MCF 10A (cell line): ENCODE results near the gene CCT2. TPM values are rescaled to one million over a fixed set of nuclear protein-coding genes. Genes with fewer than 3 reads are reported as not detected.
A peak's percentile ranks its signal among the peaks of the same experiment; 100 is the strongest.

Source experiments
- BruUV-seq: library from RNA; stranded (reverse); fragments of 400-500 nt; replicated peaks from 2 replicates; lab custom pipeline; 2021; lab: Mats Ljungman, UMichigan
- CTCF ChIA-PET: fragments of 300-600 bp; sonication (Branson Sonifier 250); formaldehyde crosslinking; extraction: SDS; loops from one replicate; lab custom pipeline; 2021; ENCODE audit warnings: antibody characterized with exemption, inconsistent platforms; lab: Yijun Ruan, JAX
- POLR2A ChIA-PET: fragments of 300-600, 350-650 bp; sonication (Branson Sonifier 250); formaldehyde crosslinking; extraction: SDS; loops from one replicate; lab custom pipeline; 2020; ENCODE audit warnings: antibody characterized with exemption, inconsistent platforms; lab: Yijun Ruan, JAX
- DNase-seq: peaks from one replicate; pipeline ENCODE4 v3.0.0-alpha.2; 2018; ENCODE audit not compliant: unreplicated experiment
- H3K27ac Mint-ChIP-seq: one replicate; pipeline ENCODE4 v1.8.0; 2022; ENCODE audit warnings: mild to moderate bottlenecking, low read depth, mixed read lengths; ENCODE audit not compliant: unreplicated experiment
- H3K27me3 Mint-ChIP-seq: one replicate; pipeline ENCODE4 v1.8.0; 2022; ENCODE audit warnings: mixed read lengths; ENCODE audit not compliant: insufficient read depth, unreplicated experiment
- H3K36me3 Mint-ChIP-seq: one replicate; pipeline ENCODE4 v1.8.0; 2022; ENCODE audit warnings: mild to moderate bottlenecking, moderate library complexity, mixed read lengths; ENCODE audit not compliant: insufficient read depth, unreplicated experiment
- H3K4me1 Mint-ChIP-seq: one replicate; pipeline ENCODE4 v1.8.0; 2022; ENCODE audit warnings: mixed read lengths; ENCODE audit not compliant: insufficient read depth, unreplicated experiment
- H3K4me3 Mint-ChIP-seq: one replicate; pipeline ENCODE4 v1.8.0; 2022; ENCODE audit warnings: mild to moderate bottlenecking, moderate library complexity, mixed read lengths; ENCODE audit not compliant: unreplicated experiment
- H3K9me3 Mint-ChIP-seq: one replicate; pipeline ENCODE4 v1.8.0; 2022; ENCODE audit warnings: mixed read lengths; ENCODE audit not compliant: unreplicated experiment
- CTCF ChIP-seq: fragments of 200-600 bp; IDR thresholded peaks from one replicate; pipeline ENCODE4 v1.8.0; 2022; ENCODE audit warnings: antibody characterized with exemption, mild to moderate bottlenecking; ENCODE audit not compliant: unreplicated experiment
- intact Hi-C: fragments of 100-400 bp; cut with micrococcal nuclease; formaldehyde crosslinking; loops from 2 replicates; pipeline ENCODE4 v1.14.1; 2022
- total RNA-seq: library from RNA; stranded (reverse); gene quantifications from 2 replicates; pipeline ENCODE4 v1.2.3, GENCODE V29; 2022

CCT2 gene
- total RNA-seq, 1 experiment from 2014 or later, result 212 TPM

GRCh38 chr12:69595689-69596088 is 10.4 kb downstream of the CCT2 start:
- no peaks in the 10 kb centered on the region for H3K4me1 Mint-ChIP-seq
- H3K9me3 Mint-ChIP-seq, result no peaks in the 10 kb centered on the region
- no peak for DNase-seq
- no peak overlapping the region for H3K4me3 Mint-ChIP-seq
- TF ChIP-seq CTCF, result no peak
- H3K36me3 Mint-ChIP-seq, result peaks cover 100% of the 10 kb centered on the region
- no peaks in the 10 kb centered on the region for H3K27me3 Mint-ChIP-seq
- ChIA-PET POLR2A (interaction anchor here (1.1 kb wide), 1 partner anchor 126 kb away, joined by 3 read pairs; the partner anchor contains the start of gene FRS2), CTCF (interaction anchor here (0.5 kb wide), 1 partner anchor 132 kb away, joined by 3 read pairs; no protein-coding TSS in a partner anchor)
- intact Hi-C loops, result no loop called here
- BruUV-seq, result no TSS peak
- H3K27ac Mint-ChIP-seq, result no peak overlapping the region

- POLR2A ChIA-PET, result no interaction called here
- BruUV-seq, result no TSS peak
- H3K4me1 Mint-ChIP-seq, result no peaks in the 10 kb centered on the region
- H3K36me3 Mint-ChIP-seq, result peaks cover 100% of the 10 kb centered on the region
- no peaks in the 10 kb centered on the region for H3K27me3 Mint-ChIP-seq
- no peak overlapping the region for H3K4me3 Mint-ChIP-seq
- no peaks in the 10 kb centered on the region for H3K9me3 Mint-ChIP-seq
- intact Hi-C loops, result no loop called here
- DNase-seq, result no peak
- H3K27ac Mint-ChIP-seq, result no peak overlapping the region
- TF ChIP-seq CTCF, result no peak
- CTCF ChIA-PET, result no interaction called here
Observed at GRCh38 chr12:69598174-69598753, 13.0 kb downstream of the CCT2 start.

GRCh38 chr12:69600804-69601203 is 15.5 kb downstream of the CCT2 start:
- ChIA-PET POLR2A (no interaction called here), CTCF (interaction anchor here (0.6 to 0.7 kb wide), 2 partner anchors 11 to 52 kb away, joined by 3 read pairs; no protein-coding TSS in a partner anchor)
- no TSS peak for BruUV-seq
- H3K27me3 Mint-ChIP-seq, result no peaks in the 10 kb centered on the region
- H3K27ac Mint-ChIP-seq, result peak overlapping the region; percentile 61
- H3K4me3 Mint-ChIP-seq, result no peak overlapping the region
- H3K9me3 Mint-ChIP-seq, result no peaks in the 10 kb centered on the region
- H3K4me1 Mint-ChIP-seq, result no peaks in the 10 kb centered on the region
- no peak for TF ChIP-seq CTCF
- intact Hi-C loops, result no loop called here
- peaks cover 80% of the 10 kb centered on the region for H3K36me3 Mint-ChIP-seq
- DNase-seq, result no peak

GRCh38 chr12:69601962-69602685 is 16.9 kb downstream of the CCT2 start:
- H3K36me3 Mint-ChIP-seq, result peaks cover 66% of the 10 kb centered on the region
- intact Hi-C loops, result no loop called here

More at GRCh38 chr12:69601962-69602685, 16.9 kb downstream of the CCT2 start:
- no peak overlapping the region for H3K4me3 Mint-ChIP-seq
- BruUV-seq, result no TSS peak
- TF ChIP-seq CTCF, result no peak
- H3K27ac Mint-ChIP-seq, result no peak overlapping the region
- ChIA-PET CTCF (no interaction called here), POLR2A (interaction anchor here (0.6 to 1.4 kb wide), 3 partner anchors 15 to 46 kb away, joined by 3 to 5 read pairs (median 3); no protein-coding TSS in a partner anchor)
- DNase-seq, result no peak
- no peaks in the 10 kb centered on the region for H3K27me3 Mint-ChIP-seq
- no peaks in the 10 kb centered on the region for H3K4me1 Mint-ChIP-seq
- no peaks in the 10 kb centered on the region for H3K9me3 Mint-ChIP-seq
